Suprapubic skin (tissue), 4 donors: ENCODE results near the gene PGM3. TPM values are rescaled to one million over a fixed set of nuclear protein-coding genes. Genes with fewer than 3 reads are reported as not detected.

Source experiments
- DNase-seq, 2 donors: peaks; one replicate each; pipeline ENCODE4 v3.0.0-alpha.2; 2019; ENCODE audit warnings: low spot score in 2 of 2
- H3K27ac ChIP-seq: fragments of 200-600 bp; sonication (generic); one replicate; pipeline ENCODE4 v1.5.1; 2019
- H3K27me3 ChIP-seq: fragments of 200-600 bp; sonication (generic); one replicate; pipeline ENCODE4 v1.5.1; 2019
- H3K36me3 ChIP-seq: fragments of 200-600 bp; sonication (generic); one replicate; pipeline ENCODE4 v1.5.1; 2019
- H3K4me1 ChIP-seq: fragments of 200-600 bp; sonication (generic); one replicate; pipeline ENCODE4 v1.5.1; 2019
- H3K4me3 ChIP-seq: fragments of 200-600 bp; sonication (generic); one replicate; pipeline ENCODE4 v1.5.1; 2019; ENCODE audit warnings: mild to moderate bottlenecking
- H3K9me3 ChIP-seq: fragments of 200-600 bp; sonication (generic); one replicate; pipeline ENCODE4 v1.5.1; 2019
- CTCF ChIP-seq, 2 donors: fragments of 200-600 bp in 1 of 2; fragments of 450-650 bp in 1 of 2; sonication (generic) in 1 of 2; IDR thresholded peaks; one replicate each; pipeline ENCODE4 v1.5.1; 2016 to 2019; ENCODE audit warnings: antibody characterized with exemption in 2 of 2, mild to moderate bottlenecking in 1 of 2, moderate library complexity in 1 of 2
- EP300 ChIP-seq: sonication (generic); formaldehyde crosslinking; IDR thresholded peaks from one replicate; pipeline ENCODE4 v1.6.1; 2017; ENCODE audit warnings: antibody characterized with exemption
- POLR2A ChIP-seq, 2 donors: fragments of 450-650 bp; IDR thresholded peaks; one replicate each; pipeline ENCODE4 v1.6.1; 2017; ENCODE audit warnings: antibody characterized with exemption in 2 of 2, mild to moderate bottlenecking in 2 of 2, moderate library complexity in 2 of 2
- POLR2AphosphoS5 ChIP-seq, 3 donors: sonication (generic); formaldehyde crosslinking; IDR thresholded peaks; one replicate each; pipeline ENCODE4 v1.6.1; 2017; ENCODE audit warnings: antibody characterized with exemption in 3 of 3
- WGBS: methylation state at CpG from one replicate; pipeline ENCODE4 v1.1.5; 2018; 5-methylcytosine and 5-hydroxymethylcytosine counted together
- total RNA-seq, 4 donors: library from RNA; depleted of rRNA; stranded (reverse); fragments of >200 nt; gene quantifications; one replicate each; pipeline ENCODE4 v1.1.0, GENCODE V29; 2016

The PGM3 gene
- total RNA-seq, 4 donors from 2014 or later, result 9.6 to 18.6 (median 13.8) TPM

GRCh38 chr6:83190626-83191025, 2.4 kb downstream of the PGM3 start:
- Histone ChIP-seq H3K9me3 (no peaks in the 10 kb centered on the region), H3K27me3 (no peaks in the 10 kb centered on the region), H3K4me3 (no peak overlapping the region), H3K4me1 (peaks cover 19% of the 10 kb centered on the region), H3K27ac (no peak overlapping the region), H3K36me3 (peaks cover 17% of the 10 kb centered on the region)
- no peak for DNase-seq
- 88% methylated on average over 6 of the region's 6 CpGs for WGBS
- TF ChIP-seq EP300 (no peak), POLR2AphosphoS5 (IDR thresholded peaks at IDR 0.05) (no peak), CTCF (IDR thresholded peaks at IDR 0.05) (no peak), POLR2A (IDR thresholded peaks at IDR 0.05) (no peak)

- Histone ChIP-seq H3K9me3 (no peaks in the 10 kb centered on the region), H3K4me1 (peaks cover 7% of the 10 kb centered on the region), H3K27me3 (no peaks in the 10 kb centered on the region), H3K36me3 (peaks cover 33% of the 10 kb centered on the region), H3K4me3 (no peak overlapping the region), H3K27ac (no peak overlapping the region)
- WGBS, result 51% methylated on average over 3 of the region's 3 CpGs
- no peak for DNase-seq
- no peak for TF ChIP-seq CTCF (IDR thresholded peaks at IDR 0.05)
- TF ChIP-seq POLR2AphosphoS5 (IDR thresholded peaks at IDR 0.05), result no peak
- no peak for TF ChIP-seq EP300
- no peak for TF ChIP-seq POLR2A (IDR thresholded peaks at IDR 0.05)
These were observed 4.6 kb downstream of the PGM3 start for GRCh38 chr6:83188501-83188900.

GRCh38 chr6:83185096-83185495, 8.0 kb downstream of the PGM3 start:
- H3K4me3 ChIP-seq, result no peak overlapping the region
- TF ChIP-seq POLR2A (IDR thresholded peaks at IDR 0.05) (no peak), POLR2AphosphoS5 (IDR thresholded peaks at IDR 0.05) (no peak), CTCF (IDR thresholded peaks at IDR 0.05) (no peak), EP300 (no peak)
- no peak for DNase-seq
- no peaks in the 10 kb centered on the region for H3K4me1 ChIP-seq
- WGBS, result 92% methylated on average over 2 of the region's 2 CpGs
- H3K27ac ChIP-seq, result no peak overlapping the region
- no peaks in the 10 kb centered on the region for H3K27me3 ChIP-seq
- no peaks in the 10 kb centered on the region for H3K9me3 ChIP-seq
- H3K36me3 ChIP-seq, result peaks cover 60% of the 10 kb centered on the region

GRCh38 chr6:83183082-83183828, 9.8 kb downstream of the PGM3 start:
- Histone ChIP-seq H3K36me3 (peaks cover 74% of the 10 kb centered on the region), H3K27me3 (no peaks in the 10 kb centered on the region), H3K9me3 (no peaks in the 10 kb centered on the region), H3K4me1 (no peaks in the 10 kb centered on the region), H3K4me3 (no peak overlapping the region), H3K27ac (no peak overlapping the region)
- 86% methylated on average over 9 of the region's 9 CpGs for WGBS
- TF ChIP-seq POLR2A (IDR thresholded peaks at IDR 0.05) (no peak), POLR2AphosphoS5 (IDR thresholded peaks at IDR 0.05) (no peak), CTCF (IDR thresholded peaks at IDR 0.05) (no peak), EP300 (no peak)
- DNase-seq, result no peak

GRCh38 chr6:83182114-83182513, 11.0 kb downstream of the PGM3 start:
- H3K27me3 ChIP-seq, result no peaks in the 10 kb centered on the region
- no peaks in the 10 kb centered on the region for H3K9me3 ChIP-seq
- TF ChIP-seq POLR2AphosphoS5 (IDR thresholded peaks at IDR 0.05), result no peak
- no peak for TF ChIP-seq CTCF (IDR thresholded peaks at IDR 0.05)
- 79% methylated on average over 1 of the region's 1 CpG for WGBS
- H3K4me1 ChIP-seq, result no peaks in the 10 kb centered on the region
- peaks cover 80% of the 10 kb centered on the region for H3K36me3 ChIP-seq
- H3K27ac ChIP-seq, result no peak overlapping the region
- no peak for DNase-seq
- no peak overlapping the region for H3K4me3 ChIP-seq
